Keratinocyte (primary cell): ENCODE results near the gene FSTL5. TPM values are rescaled to one million over a fixed set of nuclear protein-coding genes. Genes with fewer than 3 reads are reported as not detected.

Experiments used
- DNase-seq: peaks from one replicate; pipeline ENCODE4 v3.0.0-alpha.2; 2011; ENCODE audit warnings: low read depth, missing footprints, low spot score
- FAIRE-seq: peaks from 2 replicates; lab custom pipeline; 2011; peaks lifted over from hg19 to GRCh38; lab: Jason Lieb, UNC
- H2AFZ ChIP-seq: 2 replicates; pipeline ENCODE4 v1.6.0; 2012; ENCODE audit warnings: low read length, control low read depth, inconsistent platforms; ENCODE audit not compliant: control insufficient read depth
- H3K27ac ChIP-seq: 2 replicates; pipeline ENCODE4 v1.5.1; 2011; ENCODE audit warnings: low read length; ENCODE audit not compliant: control insufficient read depth, insufficient read depth
- H3K27me3 ChIP-seq: 3 replicates; pipeline ENCODE4 v1.6.0; 2011; ENCODE audit warnings: low read length; ENCODE audit not compliant: control insufficient read depth, insufficient read depth; ENCODE audit errors: extremely low read depth
- H3K36me3 ChIP-seq, 2 experiments: 2 replicates in 1 of 2; 3 replicates in 1 of 2; pipeline ENCODE4 v1.5.1; 2011; ENCODE audit warnings: low read length in 2 of 2, mild to moderate bottlenecking in 1 of 2; ENCODE audit not compliant: control insufficient read depth in 2 of 2, insufficient read depth in 2 of 2; ENCODE audit errors: extremely low read depth in 1 of 2
- H3K4me1 ChIP-seq: 3 replicates; pipeline ENCODE4 v1.5.1; 2011; ENCODE audit warnings: low read length; ENCODE audit not compliant: control insufficient read depth, insufficient read depth; ENCODE audit errors: extremely low read depth
- H3K4me2 ChIP-seq: 3 replicates; pipeline ENCODE4 v1.6.0; 2011; ENCODE audit warnings: low read depth, low read length; ENCODE audit not compliant: control insufficient read depth, insufficient read depth; ENCODE audit errors: extremely low read depth
- H3K4me3 ChIP-seq, 3 experiments: fragments of 200-600 bp in 1 of 3; sonication (generic) in 1 of 3; 2 replicates in 2 of 3; 3 replicates in 1 of 3; pipeline ENCODE4 v1.5.1; 2011 to 2016; ENCODE audit warnings: low read length in 3 of 3, mild to moderate bottlenecking in 3 of 3, control low read depth in 2 of 3, inconsistent platforms in 1 of 3, low read depth in 1 of 3, mixed read lengths in 1 of 3, mixed run types in 1 of 3, moderate library complexity in 1 of 3; ENCODE audit not compliant: control insufficient read depth in 2 of 3, insufficient read depth in 2 of 3; ENCODE audit errors: extremely low read depth in 1 of 3
- H3K79me2 ChIP-seq: 2 replicates; pipeline ENCODE4 v1.6.0; 2012; ENCODE audit warnings: low read length; ENCODE audit not compliant: control insufficient read depth, insufficient read depth
- H3K9ac ChIP-seq: 3 replicates; pipeline ENCODE4 v1.6.0; 2011; ENCODE audit warnings: low read length; ENCODE audit not compliant: control insufficient read depth, insufficient read depth; ENCODE audit errors: extremely low read depth
- H3K9me1 ChIP-seq: 3 replicates; pipeline ENCODE4 v1.6.0; 2011; ENCODE audit warnings: low read length; ENCODE audit not compliant: control insufficient read depth, insufficient read depth; ENCODE audit errors: extremely low read depth
- H3K9me3 ChIP-seq: 2 replicates; pipeline ENCODE4 v1.5.1; 2012; ENCODE audit warnings: low read depth, low read length; ENCODE audit not compliant: control insufficient read depth
- H4K20me1 ChIP-seq: 3 replicates; pipeline ENCODE4 v1.6.0; 2011; ENCODE audit warnings: low read length; ENCODE audit not compliant: control insufficient read depth, insufficient read depth; ENCODE audit errors: extremely low read depth
- EZH2 ChIP-seq: IDR thresholded peaks from one replicate; pipeline ENCODE4 v1.6.1; 2012; ENCODE audit warnings: inconsistent platforms, mild to moderate bottlenecking, low read length, moderate library complexity
- dilution Hi-C: fragments of 300-500 bp; cut with MboI; formaldehyde crosslinking; loops from one replicate; pipeline ENCODE4 v1.7.0; 2020; ENCODE audit warnings: low sequenced_read_pairs; ENCODE audit not compliant: extremely low pct_ligation_motif_present
- polyA plus RNA-seq, 5 experiments: library from polyadenylated mRNA; depleted of rRNA in 3 of 5; stranded (reverse) in 3 of 5; stranded (forward) in 1 of 5; unstranded in 1 of 5; fragments of >200 nt; gene quantifications; 1 replicate in 1 of 5; 2 replicates in 3 of 5; 3 replicates in 1 of 5; pipeline versions ENCODE4 v1.2.1 to v1.2.3, GENCODE V29; 2011 to 2012; ENCODE audit warnings: missing spikeins in 2 of 5, low read depth in 1 of 5, low replicate concordance in 1 of 5
- TF ChIP-seq, protein P1 (sequence below), 3 experiments: IDR thresholded peaks in 1 of 3; conservative IDR thresholded peaks in 1 of 3; optimal IDR thresholded peaks in 1 of 3; 2 replicates in 2 of 3; 3 replicates in 1 of 3; pipeline versions ENCODE3 to v1.5.1; 2011; ENCODE audit warnings: low read length in 3 of 3, mild to moderate bottlenecking in 3 of 3, moderate library complexity in 2 of 3, control low read depth in 1 of 3, inconsistent platforms in 1 of 3; ENCODE audit not compliant: insufficient read depth in 2 of 3; ENCODE audit errors: extremely low read depth in 1 of 3

The FSTL5 gene
- polyA plus RNA-seq, 1 donor (not counting 4 experiments of a cell fraction or from before 2014, with no cell fraction given), result not detected

DNA sequence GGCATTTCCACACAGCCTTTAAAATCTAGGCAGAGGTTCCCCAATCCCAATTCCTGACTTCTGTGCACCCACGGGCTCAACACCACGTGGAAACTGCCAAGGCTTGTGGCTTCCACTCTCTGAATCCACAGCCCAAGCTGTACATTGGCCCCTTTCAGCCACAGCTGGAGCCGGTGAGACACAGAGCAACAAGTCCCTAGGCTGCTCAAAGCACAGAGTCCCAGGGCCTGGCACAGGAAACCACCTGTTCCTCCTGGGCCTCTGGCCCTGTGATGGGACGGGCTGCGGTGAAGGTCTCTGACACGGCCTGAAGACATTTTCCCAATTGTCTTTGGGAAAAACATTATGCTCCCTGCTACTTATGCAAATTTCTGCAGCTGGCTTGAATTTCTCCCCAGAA lies 500.0 kb downstream of the FSTL5 start:
- H3K27ac ChIP-seq, result no peak overlapping the region
- dilution Hi-C loops, result no loop called here
- H4K20me1 ChIP-seq, result no peaks in the 10 kb centered on the region
- H3K4me1 ChIP-seq, result no peaks in the 10 kb centered on the region
- H3K9me1 ChIP-seq, result no peaks in the 10 kb centered on the region
- H3K79me2 ChIP-seq, result no peaks in the 10 kb centered on the region
- H3K9ac ChIP-seq, result no peak overlapping the region
- no peaks in the 10 kb centered on the region for H3K27me3 ChIP-seq
- no peak overlapping the region for H3K4me2 ChIP-seq
- H3K36me3 ChIP-seq, result no peaks in the 10 kb centered on the region
- H2AFZ ChIP-seq, result no peak overlapping the region
- no peaks in the 10 kb centered on the region for H3K9me3 ChIP-seq
- H3K4me3 ChIP-seq, result no peak overlapping the region
- TF ChIP-seq EZH2, result no peak
- TF ChIP-seq, protein P1, sequence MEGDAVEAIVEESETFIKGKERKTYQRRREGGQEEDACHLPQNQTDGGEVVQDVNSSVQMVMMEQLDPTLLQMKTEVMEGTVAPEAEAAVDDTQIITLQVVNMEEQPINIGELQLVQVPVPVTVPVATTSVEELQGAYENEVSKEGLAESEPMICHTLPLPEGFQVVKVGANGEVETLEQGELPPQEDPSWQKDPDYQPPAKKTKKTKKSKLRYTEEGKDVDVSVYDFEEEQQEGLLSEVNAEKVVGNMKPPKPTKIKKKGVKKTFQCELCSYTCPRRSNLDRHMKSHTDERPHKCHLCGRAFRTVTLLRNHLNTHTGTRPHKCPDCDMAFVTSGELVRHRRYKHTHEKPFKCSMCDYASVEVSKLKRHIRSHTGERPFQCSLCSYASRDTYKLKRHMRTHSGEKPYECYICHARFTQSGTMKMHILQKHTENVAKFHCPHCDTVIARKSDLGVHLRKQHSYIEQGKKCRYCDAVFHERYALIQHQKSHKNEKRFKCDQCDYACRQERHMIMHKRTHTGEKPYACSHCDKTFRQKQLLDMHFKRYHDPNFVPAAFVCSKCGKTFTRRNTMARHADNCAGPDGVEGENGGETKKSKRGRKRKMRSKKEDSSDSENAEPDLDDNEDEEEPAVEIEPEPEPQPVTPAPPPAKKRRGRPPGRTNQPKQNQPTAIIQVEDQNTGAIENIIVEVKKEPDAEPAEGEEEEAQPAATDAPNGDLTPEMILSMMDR (optimal IDR thresholded peaks at IDR 0.05 in 1 of 3, IDR thresholded peaks at IDR 0.05 in 1 of 3, conservative IDR thresholded peaks at IDR 0.05 in 1 of 3; ENCODE audit: extremely low read depth in 1 of 3, insufficient read depth in 2 of 3, low read length in 3 of 3), result no peak
- DNase-seq (no peak), FAIRE-seq (no peak)

DNA sequence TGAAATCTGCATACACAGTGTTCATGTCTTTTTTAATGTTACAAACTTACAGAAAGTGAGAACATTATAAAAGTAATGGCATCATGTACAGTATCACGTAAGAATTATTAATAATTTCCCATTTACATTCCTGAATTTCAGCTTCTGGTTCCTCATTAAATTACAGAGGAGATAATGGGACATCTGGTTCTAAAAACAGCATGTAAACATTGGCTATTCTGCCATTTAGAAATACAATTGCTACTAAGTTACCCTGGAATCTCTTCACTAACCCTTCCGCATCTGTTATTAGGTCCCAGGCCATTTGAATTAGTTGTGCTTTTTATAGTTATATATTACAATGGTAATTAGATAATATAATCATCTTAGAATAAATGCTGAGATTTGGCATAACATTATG lies 505.1 kb downstream of the FSTL5 start:
- no peak overlapping the region for H2AFZ ChIP-seq
- dilution Hi-C loops, result no loop called here
- H3K36me3 ChIP-seq, result no peaks in the 10 kb centered on the region
- H3K9me3 ChIP-seq, result no peaks in the 10 kb centered on the region
- no peaks in the 10 kb centered on the region for H3K9me1 ChIP-seq
- no peaks in the 10 kb centered on the region for H3K79me2 ChIP-seq
- H3K9ac ChIP-seq, result no peak overlapping the region
- no peak overlapping the region for H3K4me3 ChIP-seq
- no peak overlapping the region for H3K4me2 ChIP-seq
- no peaks in the 10 kb centered on the region for H4K20me1 ChIP-seq
- DNase-seq, result no peak
- H3K27ac ChIP-seq, result no peak overlapping the region
- FAIRE-seq, result no peak
- no peaks in the 10 kb centered on the region for H3K4me1 ChIP-seq
- H3K27me3 ChIP-seq, result no peaks in the 10 kb centered on the region
- TF ChIP-seq, protein P1 (optimal IDR thresholded peaks at IDR 0.05 in 1 of 3, IDR thresholded peaks at IDR 0.05 in 1 of 3, conservative IDR thresholded peaks at IDR 0.05 in 1 of 3; ENCODE audit: extremely low read depth in 1 of 3, insufficient read depth in 2 of 3, low read length in 3 of 3), result no peak
- TF ChIP-seq EZH2, result no peak
